ENCODE measurements around the gene POLRMT. TPM values are rescaled to one million over a fixed set of nuclear protein-coding genes. Genes with fewer than 3 reads are reported as not detected.
"Not testable (repeated sequence)": the region's sequence is repeated elsewhere in the genome, so short reads cannot be mapped to it uniquely, and the experiment has no call there.

Gene POLRMT
- total RNA-seq, result 55.5 TPM
- long read RNA-seq, transcript POLRMT-202 (21 exons, 3,835 nt), result major isoform, 44 of 180 reads
- long read RNA-seq, partial matches to known transcripts, result 113 of 180 reads
- long read RNA-seq, other reads (novel, unspliced or antisense), result 23 of 180 reads

- DNase-seq (peak; percentile 99), ATAC-seq (peak; percentile 97)
- intact Hi-C loops (cut with micrococcal nuclease), result no loop called here
Observed at GRCh38 chr19:633068-633785, at the start of gene POLRMT. Gene POLRMT, minus strand, starts transcription at chr19:633537. Its CDS starts 25 bp downstream, at chr19:633512.

GRCh38 chr19:682678-683320 is 49.5 kb upstream of the POLRMT start:
- DNase-seq, result no peak

DNA sequence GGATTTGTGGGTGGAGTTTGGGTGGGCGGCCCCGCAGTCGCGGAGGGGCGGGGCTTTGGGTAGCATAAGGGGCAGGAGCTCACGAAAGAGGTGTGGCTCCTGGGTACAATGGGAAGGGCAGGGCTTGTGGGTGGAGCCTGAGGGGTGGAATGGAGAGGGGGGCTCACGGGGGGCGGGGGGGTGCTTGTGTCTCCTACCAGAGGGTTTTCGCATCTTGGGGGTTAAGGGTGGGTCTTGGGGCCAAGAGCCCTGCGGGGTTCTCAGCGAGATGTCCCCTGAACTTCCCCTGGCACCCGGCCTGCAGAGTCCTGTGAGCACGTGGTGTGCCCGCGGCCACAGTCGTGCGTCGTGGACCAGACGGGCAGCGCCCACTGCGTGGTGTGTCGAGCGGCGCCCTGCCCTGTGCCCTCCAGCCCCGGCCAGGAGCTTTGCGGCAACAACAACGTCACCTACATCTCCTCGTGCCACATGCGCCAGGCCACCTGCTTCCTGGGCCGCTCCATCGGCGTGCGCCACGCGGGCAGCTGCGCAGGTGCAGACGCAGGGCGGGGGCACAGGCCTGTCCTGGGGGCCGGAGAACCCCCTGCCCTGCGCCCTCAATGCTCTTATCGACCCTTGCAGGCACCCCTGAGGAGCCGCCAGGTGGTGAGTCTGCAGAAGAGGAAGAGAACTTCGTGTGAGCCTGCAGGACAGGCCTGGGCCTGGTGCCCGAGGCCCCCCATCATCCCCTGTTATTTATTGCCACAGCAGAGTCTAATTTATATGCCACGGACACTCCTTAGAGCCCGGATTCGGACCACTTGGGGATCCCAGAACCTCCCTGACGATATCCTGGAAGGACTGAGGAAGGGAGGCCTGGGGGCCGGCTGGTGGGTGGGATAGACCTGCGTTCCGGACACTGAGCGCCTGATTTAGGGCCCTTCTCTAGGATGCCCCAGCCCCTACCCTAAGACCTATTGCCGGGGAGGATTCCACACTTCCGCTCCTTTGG is 48.0 kb upstream of the POLRMT start:
- intact Hi-C loops (cut with micrococcal nuclease), result no loop called here
- no peak for ATAC-seq

More at GRCh38 chr19:682678-683320, 49.5 kb upstream of the POLRMT start:
- intact Hi-C loops (cut with micrococcal nuclease), result no loop called here
- no peak for ATAC-seq

GRCh38 chr19:680287-681028 is 47.1 kb upstream of the POLRMT start:
- ATAC-seq (peak; percentile 82), DNase-seq (peak; percentile 100)
- intact Hi-C loops (cut with micrococcal nuclease), result no loop called here

More for the DNA sequence above, 48.0 kb upstream of the POLRMT start:
- peak; percentile 91 for DNase-seq

- ATAC-seq, result peak; percentile 17
- intact Hi-C loops (cut with micrococcal nuclease), result no loop called here
- peak; percentile 82 for DNase-seq
Observed at GRCh38 chr19:679418-680286, 46.3 kb upstream of the POLRMT start.

GRCh38 chr19:678791-679388 is 45.6 kb upstream of the POLRMT start:
- DNase-seq, result no peak
- intact Hi-C loops (cut with micrococcal nuclease), result no loop called here
- ATAC-seq, result no peak

DNA sequence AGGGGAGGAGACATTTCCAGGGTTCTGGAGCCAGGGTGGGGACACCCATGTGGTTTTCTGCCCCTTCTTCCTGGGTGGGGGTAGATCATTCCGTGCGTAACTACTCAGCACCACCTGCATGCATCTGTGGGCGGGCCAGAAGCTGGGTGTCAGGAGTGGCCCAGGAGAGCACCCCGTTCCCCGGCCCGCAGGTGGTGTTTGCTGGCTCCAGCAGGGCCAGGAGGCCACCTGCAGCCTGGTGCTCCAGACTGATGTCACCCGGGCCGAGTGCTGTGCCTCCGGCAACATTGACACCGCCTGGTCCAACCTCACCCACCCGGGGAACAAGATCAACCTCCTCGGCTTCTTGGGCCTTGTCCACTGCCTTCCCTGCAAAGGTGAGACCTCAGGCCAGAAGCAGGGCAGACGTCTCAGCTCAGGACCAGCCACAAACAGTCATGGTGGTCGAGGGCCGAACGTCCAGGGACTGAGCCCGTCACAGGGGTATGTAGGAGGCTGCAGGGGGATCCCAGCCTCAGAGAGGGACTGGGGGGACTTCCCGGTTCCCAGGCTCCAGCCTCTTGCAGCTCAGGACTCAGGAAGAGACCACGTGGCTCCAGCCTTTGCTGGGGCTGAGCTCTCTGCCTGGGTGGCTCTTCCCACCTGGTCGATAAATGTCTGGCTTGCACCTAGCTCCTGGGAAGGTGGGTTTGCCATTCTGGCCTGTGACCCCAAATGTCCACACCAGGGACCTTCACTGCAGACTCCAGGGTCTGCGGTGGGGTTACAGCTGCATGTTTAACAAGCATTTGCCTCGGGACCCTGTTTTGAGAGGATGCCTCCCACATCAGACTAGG is 44.5 kb upstream of the POLRMT start:
- DNase-seq (no peak), ATAC-seq (no peak)
- intact Hi-C loops (cut with micrococcal nuclease), result no loop called here

GRCh38 chr19:677201-677600 is 43.9 kb upstream of the POLRMT start:
- intact Hi-C loops (cut with micrococcal nuclease), result no loop called here
- ATAC-seq (peak; percentile 37), DNase-seq (peak; percentile 85)

- intact Hi-C loops (cut with micrococcal nuclease), result no loop called here
- ATAC-seq (no peak), DNase-seq (peak; percentile 79)
Observed at GRCh38 chr19:676339-677105, 43.2 kb upstream of the POLRMT start, which contains the start of gene FSTL3. Gene FSTL3, plus strand, starts transcription at chr19:676392. Its CDS starts 32 bp downstream, at chr19:676424.

DNA sequence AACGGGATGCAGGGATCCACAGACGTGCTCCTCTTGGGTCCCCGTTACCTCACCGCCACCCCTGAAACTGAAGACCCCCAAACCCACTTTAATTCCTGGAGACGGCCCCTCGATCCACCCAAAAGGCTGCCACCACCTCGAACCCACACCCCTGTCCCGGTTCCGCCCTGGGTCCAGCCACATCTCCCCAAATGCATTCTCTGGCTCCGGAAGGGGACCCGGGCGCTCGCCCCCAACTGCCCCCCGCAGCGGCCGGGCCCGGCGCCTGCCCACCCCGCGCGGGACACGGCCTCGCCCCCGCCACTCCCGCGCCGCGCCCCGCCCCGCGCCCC is 42.6 kb upstream of the POLRMT start:
- intact Hi-C loops (cut with micrococcal nuclease), result no loop called here
- no peak for DNase-seq
- ATAC-seq, result peak; percentile 6

DNA sequence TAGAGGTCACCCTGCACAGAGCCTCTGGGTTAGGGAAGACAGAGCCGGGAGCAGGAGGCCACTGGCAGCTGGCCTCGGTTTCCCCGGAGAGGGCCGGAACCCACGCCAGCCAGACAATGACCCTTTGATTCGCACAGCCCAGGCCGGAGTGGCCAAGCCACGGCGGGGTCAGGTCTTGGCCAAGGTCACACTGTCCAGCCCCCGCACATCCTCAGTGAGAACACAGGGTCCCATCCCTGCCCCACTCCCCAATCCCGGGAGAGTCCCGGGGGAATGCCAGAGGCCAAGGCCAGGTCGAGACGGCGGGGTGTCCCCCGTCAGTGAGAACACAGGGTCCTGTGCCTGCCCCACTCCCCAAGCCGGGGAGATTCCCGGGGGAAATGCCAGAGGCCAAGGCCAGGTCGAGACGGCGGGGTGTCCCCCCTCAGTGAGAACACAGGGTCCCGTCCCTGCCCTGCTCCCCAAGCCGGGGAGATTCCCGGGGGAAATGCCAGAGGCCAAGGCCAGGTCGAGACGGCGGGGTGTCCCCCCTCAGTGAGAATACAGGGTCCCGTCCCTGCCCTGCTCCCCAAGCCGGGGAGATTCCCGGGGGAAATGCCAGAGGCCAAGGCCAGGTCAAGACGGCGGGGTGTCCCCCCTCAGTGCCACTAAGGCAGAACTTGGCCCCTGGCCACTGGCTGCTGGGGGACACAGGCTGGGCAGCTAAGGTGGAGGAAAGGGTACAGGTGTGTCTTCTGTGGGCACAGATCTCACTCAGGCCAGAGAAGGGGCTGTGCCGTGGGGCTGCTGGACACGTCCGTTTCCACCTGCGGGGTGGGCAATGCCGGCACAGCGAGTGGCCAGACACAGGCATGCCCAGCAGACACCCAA is 41.2 kb upstream of the POLRMT start:
- DNase-seq, result peak; percentile 73
- intact Hi-C loops (cut with micrococcal nuclease), result no loop called here
- peak; percentile 3 for ATAC-seq

- intact Hi-C loops (cut with micrococcal nuclease), result no loop called here
- DNase-seq, result no peak
- no peak for ATAC-seq
Observed at GRCh38 chr19:670609-671075, 37.3 kb upstream of the POLRMT start.

- intact Hi-C loops (cut with micrococcal nuclease), result loop anchor here (5.0 kb wide), 1 partner anchor 63 kb away; no protein-coding TSS in a partner anchor
- ATAC-seq, DNase-seq: not testable (repeated sequence)
Observed at GRCh38 chr19:668675-669434, 35.5 kb upstream of the POLRMT start.
